Progenitor cell of endocrine pancreas (in vitro differentiated cells): Measurements from ENCODE around the gene TNK2. TPM values are rescaled to one million over a fixed set of nuclear protein-coding genes. Genes with fewer than 3 reads are reported as not detected.

Experiments used
- DNase-seq: peaks from one replicate; pipeline ENCODE4 v3.0.0; 2021; ENCODE audit warnings: low spot score; ENCODE audit not compliant: unreplicated experiment
- H3K27ac Mint-ChIP-seq: 2 replicates; pipeline ENCODE4 v1.8.0; 2021; ENCODE audit warnings: mild to moderate bottlenecking, moderate library complexity, mixed read lengths
- H3K27me3 Mint-ChIP-seq: 2 replicates; pipeline ENCODE4 v1.8.0; 2021; ENCODE audit warnings: mixed read lengths
- H3K36me3 Mint-ChIP-seq: 2 replicates; pipeline ENCODE4 v1.8.0; 2022; ENCODE audit warnings: mixed read lengths; ENCODE audit not compliant: insufficient read depth
- H3K4me1 Mint-ChIP-seq: 2 replicates; pipeline ENCODE4 v1.8.0; 2021; ENCODE audit warnings: low read depth, mixed read lengths
- H3K4me3 Mint-ChIP-seq: 2 replicates; pipeline ENCODE4 v1.8.0; 2021; ENCODE audit warnings: low read depth, mild to moderate bottlenecking, moderate library complexity, mixed read lengths
- H3K9me3 Mint-ChIP-seq: 2 replicates; pipeline ENCODE4 v1.8.0; 2021; ENCODE audit warnings: low read depth, mixed read lengths
- total RNA-seq: library from RNA; stranded (reverse); gene quantifications from 2 replicates; pipeline ENCODE4 v1.2.1, GENCODE V29; 2021
- TF ChIP-seq, protein P1 (sequence below): fragments of 200-600 bp; sonication (generic); IDR thresholded peaks from one replicate; pipeline ENCODE4 v1.5.0; 2021; ENCODE audit warnings: antibody characterized with exemption, mild to moderate bottlenecking; ENCODE audit not compliant: unreplicated experiment

The TNK2 gene
- total RNA-seq, 1 donor from 2014 or later, result 73.6 TPM

DNA sequence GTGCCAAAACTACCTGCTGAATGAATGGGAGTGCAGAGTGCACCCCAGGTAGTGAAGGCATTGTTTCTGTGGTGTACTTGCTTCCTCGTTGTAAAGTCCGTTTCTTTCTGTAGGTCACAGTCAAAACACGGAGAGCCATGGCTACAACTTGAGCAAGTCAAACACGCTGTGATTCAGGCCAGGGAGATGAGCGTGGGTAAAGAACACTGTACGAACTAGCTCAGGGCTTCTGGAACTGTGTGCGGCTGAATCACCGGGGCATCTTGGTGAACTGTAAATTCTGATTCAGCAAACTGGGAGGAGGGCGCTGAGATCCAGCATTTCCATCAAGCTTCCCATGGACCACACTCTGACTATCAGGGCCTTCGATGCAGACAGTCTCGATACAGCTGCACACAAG is 5.0 kb upstream of the TNK2 start:
- Mint-ChIP-seq H3K4me1 (peaks cover 10% of the 10 kb centered on the region), H3K27me3 (peaks cover 18% of the 10 kb centered on the region)

GRCh38 chr3:195911946-195912270 is 3.6 kb upstream of the TNK2 start:
- H3K27me3 Mint-ChIP-seq, result peaks cover 9% of the 10 kb centered on the region
- no peaks in the 10 kb centered on the region for H3K36me3 Mint-ChIP-seq
- no peak for DNase-seq
- H3K4me1 Mint-ChIP-seq, result peaks cover 17% of the 10 kb centered on the region
- TF ChIP-seq, protein P1, sequence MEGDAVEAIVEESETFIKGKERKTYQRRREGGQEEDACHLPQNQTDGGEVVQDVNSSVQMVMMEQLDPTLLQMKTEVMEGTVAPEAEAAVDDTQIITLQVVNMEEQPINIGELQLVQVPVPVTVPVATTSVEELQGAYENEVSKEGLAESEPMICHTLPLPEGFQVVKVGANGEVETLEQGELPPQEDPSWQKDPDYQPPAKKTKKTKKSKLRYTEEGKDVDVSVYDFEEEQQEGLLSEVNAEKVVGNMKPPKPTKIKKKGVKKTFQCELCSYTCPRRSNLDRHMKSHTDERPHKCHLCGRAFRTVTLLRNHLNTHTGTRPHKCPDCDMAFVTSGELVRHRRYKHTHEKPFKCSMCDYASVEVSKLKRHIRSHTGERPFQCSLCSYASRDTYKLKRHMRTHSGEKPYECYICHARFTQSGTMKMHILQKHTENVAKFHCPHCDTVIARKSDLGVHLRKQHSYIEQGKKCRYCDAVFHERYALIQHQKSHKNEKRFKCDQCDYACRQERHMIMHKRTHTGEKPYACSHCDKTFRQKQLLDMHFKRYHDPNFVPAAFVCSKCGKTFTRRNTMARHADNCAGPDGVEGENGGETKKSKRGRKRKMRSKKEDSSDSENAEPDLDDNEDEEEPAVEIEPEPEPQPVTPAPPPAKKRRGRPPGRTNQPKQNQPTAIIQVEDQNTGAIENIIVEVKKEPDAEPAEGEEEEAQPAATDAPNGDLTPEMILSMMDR, result no peak
- no peaks in the 10 kb centered on the region for H3K9me3 Mint-ChIP-seq
- H3K27ac Mint-ChIP-seq, result peak overlapping the region; percentile 67
- H3K4me3 Mint-ChIP-seq, result no peak overlapping the region

More for the DNA sequence above, 5.0 kb upstream of the TNK2 start:
- DNase-seq, result no peak
- no peak overlapping the region for H3K27ac Mint-ChIP-seq
- H3K36me3 Mint-ChIP-seq, result no peaks in the 10 kb centered on the region
- no peaks in the 10 kb centered on the region for H3K9me3 Mint-ChIP-seq
- no peak overlapping the region for H3K4me3 Mint-ChIP-seq
- TF ChIP-seq, protein P1, result no peak

- DNase-seq, result no peak
- no peaks in the 10 kb centered on the region for H3K36me3 Mint-ChIP-seq
- H3K27me3 Mint-ChIP-seq, result peaks cover 3% of the 10 kb centered on the region
- TF ChIP-seq, protein P1, result no peak
- no peak overlapping the region for H3K4me3 Mint-ChIP-seq
- no peaks in the 10 kb centered on the region for H3K9me3 Mint-ChIP-seq
- H3K4me1 Mint-ChIP-seq, result peaks cover 23% of the 10 kb centered on the region
- peak overlapping the region; percentile 67 for H3K27ac Mint-ChIP-seq
These were observed 2.9 kb upstream of the TNK2 start for GRCh38 chr3:195911041-195911945.

GRCh38 chr3:195910499-195910845 is 2.1 kb upstream of the TNK2 start:
- Mint-ChIP-seq H3K27ac (peak overlapping the region; percentile 52), H3K9me3 (no peaks in the 10 kb centered on the region), H3K4me3 (peak overlapping the region; percentile 72), H3K27me3 (no peaks in the 10 kb centered on the region), H3K4me1 (peaks cover 29% of the 10 kb centered on the region), H3K36me3 (peaks cover 3% of the 10 kb centered on the region)
- no peak for DNase-seq
- TF ChIP-seq, protein P1, result no peak

- peak overlapping the region; percentile 52 for H3K27ac Mint-ChIP-seq
These were observed 1.5 kb upstream of the TNK2 start for GRCh38 chr3:195909644-195910498.

More at GRCh38 chr3:195909644-195910498, 1.5 kb upstream of the TNK2 start:
- H3K4me1 Mint-ChIP-seq, result peaks cover 34% of the 10 kb centered on the region
- peak overlapping the region; percentile 72 for H3K4me3 Mint-ChIP-seq
- H3K27me3 Mint-ChIP-seq, result no peaks in the 10 kb centered on the region
- peaks cover 3% of the 10 kb centered on the region for H3K36me3 Mint-ChIP-seq
- TF ChIP-seq, protein P1, result no peak
- no peaks in the 10 kb centered on the region for H3K9me3 Mint-ChIP-seq
- peak; percentile 80 for DNase-seq
